HG03432 (cell line): ENCODE results near the gene PLEKHG4.

Source experiments
- ATAC-seq: cut with Tn5 transposase; IDR thresholded peaks from one replicate; pipeline ENCODE4 v1.9.1; 2021; ENCODE audit warnings: mild to moderate bottlenecking, moderate library complexity; ENCODE audit not compliant: unreplicated experiment

The PLEKHG4 gene

GRCh38 chr16:67279296-67280089, at the start of gene PLEKHG4:
PLEKHG4 (plus strand) TSS chr16:67279532; CDS start chr16:67280045, 513 bp downstream.
- peak; percentile 88 for ATAC-seq

- ATAC-seq, result no peak
These were observed 49.2 kb upstream of the PLEKHG4 start for GRCh38 chr16:67229906-67230808.

GRCh38 chr16:67230809-67231660, 48.3 kb upstream of the PLEKHG4 start:
- ATAC-seq, result no peak

GRCh38 chr16:67233596-67233995, 45.7 kb upstream of the PLEKHG4 start:
- no peak for ATAC-seq

GRCh38 chr16:67234180-67234597, 45.1 kb upstream of the PLEKHG4 start:
- ATAC-seq, result no peak

- ATAC-seq, result no peak
These were observed 43.3 kb upstream of the PLEKHG4 start for GRCh38 chr16:67235816-67236562.

GRCh38 chr16:67236563-67237395, 42.6 kb upstream of the PLEKHG4 start:
- peak; percentile 49 for ATAC-seq

- ATAC-seq, result no peak
These were observed 41.7 kb upstream of the PLEKHG4 start for GRCh38 chr16:67237396-67238277.

GRCh38 chr16:67238278-67238575, 41.1 kb upstream of the PLEKHG4 start:
- no peak for ATAC-seq

GRCh38 chr16:67238806-67239470, 40.4 kb upstream of the PLEKHG4 start:
- no peak for ATAC-seq

- ATAC-seq, result no peak
These were observed 38.8 kb upstream of the PLEKHG4 start for GRCh38 chr16:67240506-67240905.

- no peak for ATAC-seq
These were observed 38.1 kb upstream of the PLEKHG4 start for GRCh38 chr16:67241008-67241900.

GRCh38 chr16:67242138-67242730, 37.1 kb upstream of the PLEKHG4 start:
- no peak for ATAC-seq

GRCh38 chr16:67243481-67243880, 35.9 kb upstream of the PLEKHG4 start:
- no peak for ATAC-seq

- ATAC-seq, result peak; percentile 51
These were observed 34.7 kb upstream of the PLEKHG4 start for GRCh38 chr16:67244387-67245185.

- ATAC-seq, result no peak
These were observed 34.1 kb upstream of the PLEKHG4 start for GRCh38 chr16:67245186-67245585.
